ENCODE results near the gene ARAP3.

The ARAP3 gene

DNA sequence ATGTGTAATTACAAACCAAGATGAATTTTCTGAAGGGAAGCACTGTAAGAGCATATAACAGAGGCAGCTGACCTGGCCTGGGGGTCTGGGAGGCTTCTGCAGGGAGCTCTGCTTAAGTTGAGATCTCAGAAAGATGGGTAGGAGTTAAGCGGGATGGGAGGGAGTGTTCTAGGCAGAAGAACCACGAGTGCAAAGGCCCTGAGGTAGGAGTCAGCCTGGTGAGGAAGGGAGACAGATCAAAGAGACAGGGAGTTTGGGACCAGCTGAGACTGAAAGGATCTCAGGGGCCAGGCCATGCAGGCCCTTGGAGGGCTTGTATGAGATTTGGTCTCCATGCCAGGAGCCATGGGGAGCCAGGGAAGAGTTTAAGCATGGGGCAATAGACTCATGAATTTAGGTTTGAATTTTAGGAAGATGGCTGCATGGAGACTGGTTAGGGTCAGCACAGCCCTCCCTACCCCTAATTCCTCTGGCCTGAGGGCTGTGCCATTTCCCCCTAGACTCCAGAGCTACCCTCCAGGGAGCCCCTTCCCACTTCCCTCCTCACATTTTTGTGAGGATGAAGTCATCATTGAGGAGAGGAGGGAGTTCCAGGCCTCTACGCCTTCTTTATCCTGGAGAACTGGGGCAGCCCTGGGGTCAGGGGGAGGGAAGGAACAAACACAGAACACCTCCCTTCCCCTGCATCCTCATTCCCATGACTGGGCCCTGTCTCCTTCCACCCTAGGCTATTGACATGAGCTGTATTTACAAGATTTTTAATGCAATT lies 4.8 kb upstream of the ARAP3 start:
- no peak for TF ChIP-seq GATA3 (IDR thresholded peaks at IDR 0.05; ENCODE audit: low read depth, low read length)
- TF ChIP-seq GATA2 (IDR thresholded peaks at IDR 0.05; ENCODE audit: low read depth, low read length), result no peak

GRCh38 chr5:141685591-141685990 lies 3.6 kb upstream of the ARAP3 start:
- no peak for TF ChIP-seq GATA2 (IDR thresholded peaks at IDR 0.05; ENCODE audit: low read depth, low read length)
- TF ChIP-seq GATA3 (IDR thresholded peaks at IDR 0.05; ENCODE audit: low read depth, low read length), result no peak

DNA sequence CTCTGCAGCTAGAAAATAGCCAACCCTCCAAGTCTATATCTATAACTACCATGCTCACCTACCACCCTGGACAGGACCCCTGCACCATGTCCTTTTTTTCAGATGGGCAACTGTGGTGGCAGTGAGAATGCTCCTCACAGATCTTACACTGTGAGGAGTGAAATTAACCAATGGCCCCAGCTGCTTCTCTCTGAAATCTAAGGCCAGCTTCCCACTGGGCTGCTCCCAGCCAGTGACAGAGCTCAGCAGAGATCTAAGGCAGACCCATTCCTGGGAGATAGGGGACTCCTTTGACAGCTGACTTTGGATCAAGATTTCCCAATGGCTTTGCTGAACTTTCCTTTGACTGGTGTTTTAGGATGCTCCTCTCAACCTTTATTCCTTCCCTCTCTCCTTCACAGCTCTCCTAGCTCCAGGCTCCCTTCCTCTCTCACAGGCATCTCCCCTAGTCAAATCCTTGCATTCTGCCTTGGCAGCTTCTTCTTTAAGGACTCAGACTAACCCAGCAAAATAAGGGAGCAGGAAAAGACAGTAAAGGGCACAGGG lies 1.6 kb upstream of the ARAP3 start:
- no peak for TF ChIP-seq GATA3 (IDR thresholded peaks at IDR 0.05; ENCODE audit: low read depth, low read length)
- no peak for TF ChIP-seq GATA2 (IDR thresholded peaks at IDR 0.05; ENCODE audit: low read depth, low read length)

- no peak for TF ChIP-seq GATA2 (IDR thresholded peaks at IDR 0.05; ENCODE audit: low read depth, low read length)
- TF ChIP-seq GATA3 (IDR thresholded peaks at IDR 0.05; ENCODE audit: low read depth, low read length), result no peak
These were observed 735 bp downstream of the ARAP3 start for GRCh38 chr5:141681295-141681694.

GRCh38 chr5:141680751-141681201 lies 1.3 kb downstream of the ARAP3 start:
- TF ChIP-seq GATA2 (IDR thresholded peaks at IDR 0.05; ENCODE audit: low read depth, low read length) (no peak), GATA3 (IDR thresholded peaks at IDR 0.05; ENCODE audit: low read depth, low read length) (no peak)

GRCh38 chr5:141680178-141680577 lies 1.9 kb downstream of the ARAP3 start:
- no peak for TF ChIP-seq GATA3 (IDR thresholded peaks at IDR 0.05; ENCODE audit: low read depth, low read length)
- TF ChIP-seq GATA2 (IDR thresholded peaks at IDR 0.05; ENCODE audit: low read depth, low read length), result no peak

DNA sequence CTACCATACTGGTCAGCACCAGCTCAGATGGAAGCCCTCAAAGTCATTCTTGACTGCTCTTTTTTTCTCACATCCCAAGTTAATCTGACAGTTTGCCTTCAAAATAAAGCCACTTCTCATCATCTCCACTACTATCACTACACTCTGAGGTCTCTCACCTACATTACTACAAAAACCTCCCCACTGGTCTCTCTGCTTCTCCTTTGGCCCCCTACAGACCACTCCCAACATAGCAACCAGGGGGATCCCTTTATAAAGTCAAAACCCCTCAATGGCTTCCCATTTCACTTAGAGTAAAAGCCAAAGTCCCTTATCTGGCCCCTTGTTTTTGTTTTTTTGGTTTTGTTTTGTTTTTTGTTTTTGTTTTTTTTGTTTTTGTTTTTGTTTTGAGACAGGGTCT lies 4.6 kb downstream of the ARAP3 start:
- TF ChIP-seq GATA3 (IDR thresholded peaks at IDR 0.05; ENCODE audit: low read depth, low read length) (no peak), GATA2 (IDR thresholded peaks at IDR 0.05; ENCODE audit: low read depth, low read length) (no peak)

DNA sequence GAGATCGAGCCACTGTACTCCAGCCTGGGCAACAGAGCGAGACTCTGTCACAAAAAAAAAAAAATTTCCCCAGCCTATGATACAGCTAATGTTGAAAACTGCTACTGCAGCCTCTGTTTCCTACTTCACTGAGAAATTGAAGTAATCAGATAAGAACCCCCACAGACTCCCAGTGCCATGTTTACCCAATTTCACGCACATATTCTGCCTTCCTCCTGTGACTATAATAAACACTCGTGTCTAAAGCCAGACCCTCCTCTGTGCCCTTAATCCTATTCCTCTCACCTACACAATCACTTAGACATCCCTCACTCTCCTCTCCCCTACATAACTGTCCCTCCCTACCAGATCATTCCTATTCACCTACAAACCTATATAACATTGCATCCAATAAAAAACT lies 6.4 kb downstream of the ARAP3 start:
- TF ChIP-seq GATA2 (IDR thresholded peaks at IDR 0.05; ENCODE audit: low read depth, low read length), result no peak
- no peak for TF ChIP-seq GATA3 (IDR thresholded peaks at IDR 0.05; ENCODE audit: low read depth, low read length)

DNA sequence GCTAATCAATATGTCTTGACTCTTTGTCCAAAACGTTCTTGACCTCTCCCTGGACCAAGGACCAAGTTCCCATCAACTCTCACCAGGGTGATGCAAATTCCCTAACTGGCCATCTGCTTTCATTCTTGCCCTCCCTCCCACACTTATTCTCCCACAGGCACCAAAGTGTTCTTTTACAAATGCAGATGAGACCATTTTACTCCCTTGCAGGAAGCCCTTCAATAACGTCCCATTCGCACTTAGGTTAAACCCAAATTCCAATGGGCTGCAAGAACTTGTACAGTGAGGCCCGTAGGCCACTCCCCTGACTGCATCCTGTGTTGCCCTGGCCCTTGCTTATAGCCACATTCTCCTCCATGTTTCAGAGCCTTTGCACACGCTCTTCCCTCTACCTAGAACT lies 7.3 kb downstream of the ARAP3 start:
- no peak for TF ChIP-seq GATA3 (IDR thresholded peaks at IDR 0.05; ENCODE audit: low read depth, low read length)
- no peak for TF ChIP-seq GATA2 (IDR thresholded peaks at IDR 0.05; ENCODE audit: low read depth, low read length)

DNA sequence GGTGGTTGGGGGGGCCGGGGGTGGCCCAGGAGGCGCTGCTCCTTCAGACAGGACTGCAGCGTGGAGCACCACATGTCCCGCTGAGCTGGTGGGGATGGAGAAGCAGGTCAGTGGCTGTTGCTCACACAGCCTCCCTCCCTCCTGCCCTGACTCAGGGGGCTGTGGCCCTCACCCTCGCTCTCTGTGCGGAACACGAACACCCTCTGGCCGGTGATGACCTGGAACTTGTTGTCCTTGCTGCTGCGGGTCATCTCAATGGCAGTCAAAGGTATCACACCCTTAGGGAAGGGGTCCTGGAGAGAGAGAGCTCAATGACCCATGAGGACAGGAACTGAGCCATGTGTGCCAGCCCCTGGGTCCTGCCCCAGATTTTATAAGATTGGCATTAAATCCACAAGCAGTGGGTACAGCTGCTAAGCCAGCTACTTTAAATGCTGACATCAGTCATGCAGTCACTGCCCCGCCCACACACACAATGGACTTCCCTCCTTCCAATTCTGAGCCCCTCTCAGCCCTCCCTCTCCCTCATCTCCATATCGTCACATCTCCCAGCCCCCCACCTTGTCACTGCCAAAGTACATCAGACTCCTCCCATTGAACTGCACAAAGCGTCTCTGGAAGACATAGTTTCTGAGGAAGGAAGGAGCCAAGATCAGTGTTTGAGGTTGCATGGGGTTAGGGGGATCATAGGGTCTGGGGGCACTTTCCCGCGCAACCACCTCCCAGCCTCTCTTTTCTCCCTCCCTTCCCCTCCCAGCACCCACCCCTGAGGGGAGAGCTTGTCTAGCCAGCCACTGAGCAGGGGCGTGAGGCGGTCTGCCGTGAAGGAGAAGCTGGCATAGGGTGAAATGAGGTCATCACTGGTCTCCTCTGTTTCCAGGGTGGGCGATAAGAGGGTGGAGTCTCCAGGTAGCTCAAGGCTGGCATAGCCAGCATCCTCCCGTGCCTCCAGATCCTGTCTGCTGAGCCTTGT lies 8.9 kb downstream of the ARAP3 start:
- TF ChIP-seq GATA3 (IDR thresholded peaks at IDR 0.05; ENCODE audit: low read depth, low read length), result no peak
- TF ChIP-seq GATA2 (IDR thresholded peaks at IDR 0.05; ENCODE audit: low read depth, low read length), result no peak

- no peak for TF ChIP-seq GATA2 (IDR thresholded peaks at IDR 0.05; ENCODE audit: low read depth, low read length)
- TF ChIP-seq GATA3 (IDR thresholded peaks at IDR 0.05; ENCODE audit: low read depth, low read length), result no peak
These were observed 9.8 kb downstream of the ARAP3 start for GRCh38 chr5:141672071-141672840.

- TF ChIP-seq GATA3 (IDR thresholded peaks at IDR 0.05; ENCODE audit: low read depth, low read length), result no peak
- TF ChIP-seq GATA2 (IDR thresholded peaks at IDR 0.05; ENCODE audit: low read depth, low read length), result no peak
These were observed 12.5 kb downstream of the ARAP3 start for GRCh38 chr5:141669520-141669919.

DNA sequence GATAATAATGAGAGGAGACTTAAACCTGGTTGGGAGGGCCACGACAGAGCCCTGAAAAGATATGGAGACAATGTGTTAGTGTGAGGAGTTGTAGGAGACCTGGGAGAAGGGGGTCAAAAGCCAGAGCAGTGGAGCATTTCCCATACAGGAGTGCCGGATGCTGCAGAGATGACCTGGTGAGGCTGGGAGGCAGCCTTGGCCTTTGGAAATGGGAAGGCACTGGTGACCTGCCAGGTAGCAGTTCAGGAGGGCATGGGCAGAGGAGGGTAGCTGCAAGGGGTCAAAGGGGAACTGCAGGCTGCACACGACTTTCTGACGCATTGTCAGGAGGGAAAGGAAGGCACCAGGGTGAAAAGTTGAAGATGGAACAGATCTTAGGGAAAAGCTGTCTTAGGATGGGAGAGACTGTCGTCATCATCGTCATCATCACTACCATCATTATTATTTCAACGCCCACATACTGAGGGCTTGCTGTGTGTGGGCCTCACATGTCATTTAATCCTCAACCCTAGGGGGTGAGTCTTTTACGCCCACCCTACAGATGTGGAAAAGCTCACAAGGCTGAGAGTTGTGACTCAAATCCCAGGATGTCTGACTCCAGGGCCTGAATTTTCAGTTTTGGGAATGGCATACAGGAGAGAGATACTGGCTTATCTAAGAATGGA lies 13.3 kb downstream of the ARAP3 start:
- no peak for TF ChIP-seq GATA2 (IDR thresholded peaks at IDR 0.05; ENCODE audit: low read depth, low read length)
- TF ChIP-seq GATA3 (IDR thresholded peaks at IDR 0.05; ENCODE audit: low read depth, low read length), result no peak

Measured in SH-SY5Y (cell line).